GM13977 (cell line): ENCODE data around the gene PLXNA1.

Experiments
- DNase-seq: peaks from one replicate; pipeline ENCODE4 v3.0.0; 2012; ENCODE audit warnings: low spot score
- CTCF ChIP-seq: IDR thresholded peaks from 2 replicates; pipeline ENCODE4 v1.5.1; 2012; ENCODE audit warnings: mild to moderate bottlenecking, control low read depth; ENCODE audit not compliant: insufficient read depth; ENCODE audit errors: extremely low read depth, missing control alignments
- in situ Hi-C: fragments of 300-500 bp; cut with MboI; formaldehyde crosslinking; loops from one replicate; pipeline ENCODE4 v1.12.0; 2022; ENCODE audit warnings: low sequenced_read_pairs, low pct_unique_long_range_greater_than_20kb, mixed read lengths, inconsistent platforms; ENCODE audit not compliant: unreplicated experiment

The PLXNA1 gene

GRCh38 chr3:126952261-126952982 is 30.5 kb upstream of the PLXNA1 start:
- no peak for DNase-seq
- in situ Hi-C loops, result no loop called here
- TF ChIP-seq CTCF, result no peak

GRCh38 chr3:126952983-126953660 is 29.8 kb upstream of the PLXNA1 start:
- TF ChIP-seq CTCF, result no peak
- in situ Hi-C loops, result no loop called here
- no peak for DNase-seq

GRCh38 chr3:126954141-126954842 is 28.6 kb upstream of the PLXNA1 start:
- TF ChIP-seq CTCF, result no peak
- DNase-seq, result peak; percentile 71
- in situ Hi-C loops, result no loop called here

GRCh38 chr3:126955004-126955790 is 27.7 kb upstream of the PLXNA1 start:
- peak; percentile 81 for DNase-seq
- in situ Hi-C loops, result no loop called here
- TF ChIP-seq CTCF, result no peak

- TF ChIP-seq CTCF, result no peak
- in situ Hi-C loops, result no loop called here
- no peak for DNase-seq
Measured at GRCh38 chr3:126956361-126956760, 26.6 kb upstream of the PLXNA1 start.
